Measurements from ENCODE around the gene C17orf67. TPM values are rescaled to one million over a fixed set of nuclear protein-coding genes. Genes with fewer than 3 reads are reported as not detected.
"Not testable (repeated sequence)": the region's sequence is repeated elsewhere in the genome, so short reads cannot be mapped to it uniquely, and the experiment has no call there.

C17orf67 gene
- total and polyA plus RNA-seq, 5 donors from 2014 or later: 1.5 to 6.2 (median 2.2) TPM

- ATAC-seq (ENCODE audit: low read depth in 2 of 2): no peak
- Histone ChIP-seq H3K4me1 (ENCODE audit: control insufficient read depth, insufficient read depth, low read length, poor library complexity, severe bottlenecking) (no peaks in the 10 kb centered on the region), H3K4me3 (ENCODE audit: low read depth, low read length) (no peak overlapping the region), H3K27ac (ENCODE audit: insufficient read depth, low read length, poor library complexity, severe bottlenecking) (no peak overlapping the region), H3K36me3 (ENCODE audit: control insufficient read depth, insufficient read depth, low read length) (no peaks in the 10 kb centered on the region), H3K9me3 (ENCODE audit: control insufficient read depth in 2 of 2, low read length in 2 of 2) (no peaks in the 10 kb centered on the region), H3K27me3 (ENCODE audit: control insufficient read depth, insufficient read depth, low read length) (peaks cover 5% of the 10 kb centered on the region)
- Mint-ChIP-seq H3K4me3 (no peak overlapping the region), H3K27ac (no peak overlapping the region), H3K4me1 (peaks cover 0 to under 1% (median 0%) of the 10 kb centered on the region in 4 donors), H3K27me3 (no peaks in the 10 kb centered on the region), H3K36me3 (no peaks in the 10 kb centered on the region), H3K9me3 (no peaks in the 10 kb centered on the region)
- DNase-seq: no peak
Measured at GRCh38 chr17:56771563-56771962, 62.2 kb downstream of the C17orf67 start.

DNA sequence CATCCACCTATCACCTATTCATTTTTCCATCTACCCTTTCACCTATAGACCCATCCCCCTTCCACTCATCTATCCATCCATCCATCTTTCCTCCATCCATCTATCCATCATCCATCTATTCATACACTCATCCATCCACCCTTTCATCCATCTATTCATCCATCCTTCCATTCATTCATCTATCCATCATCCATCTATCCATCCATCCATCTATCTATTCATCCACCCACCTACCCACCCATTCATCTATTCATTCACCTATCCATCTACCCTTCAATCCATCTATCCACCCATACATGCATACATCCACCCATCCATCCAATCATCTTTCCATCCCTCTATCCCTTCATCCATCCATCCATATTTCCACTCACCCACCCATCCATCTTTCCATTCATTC is 63.3 kb downstream of the C17orf67 start:
- no peak for DNase-seq
- no peaks in the 10 kb centered on the region for H3K27me3 Mint-ChIP-seq
- H3K4me3 ChIP-seq (ENCODE audit: low read depth, low read length): no peak overlapping the region
- H3K4me3 Mint-ChIP-seq: no peak overlapping the region
- H3K9me3 ChIP-seq (ENCODE audit: control insufficient read depth in 2 of 2, low read length in 2 of 2): no peaks in the 10 kb centered on the region
- H3K27ac Mint-ChIP-seq: no peak overlapping the region
- no peaks in the 10 kb centered on the region for H3K4me1 Mint-ChIP-seq
- H3K9me3 Mint-ChIP-seq: peaks cover 0 to 2% (median 0%) of the 10 kb centered on the region in 7 donors
- no peak overlapping the region for H3K27ac ChIP-seq (ENCODE audit: insufficient read depth, low read length, poor library complexity, severe bottlenecking)
- H3K36me3 ChIP-seq (ENCODE audit: control insufficient read depth, insufficient read depth, low read length): no peaks in the 10 kb centered on the region
- no peak for ATAC-seq (ENCODE audit: low read depth in 2 of 2)
- H3K36me3 Mint-ChIP-seq: no peaks in the 10 kb centered on the region
- H3K27me3 ChIP-seq (ENCODE audit: control insufficient read depth, insufficient read depth, low read length): peaks cover 5% of the 10 kb centered on the region
- H3K4me1 ChIP-seq (ENCODE audit: control insufficient read depth, insufficient read depth, low read length, poor library complexity, severe bottlenecking): no peaks in the 10 kb centered on the region

- peak overlapping the region in 1 of 3 donors; percentile 65 for H3K27ac Mint-ChIP-seq
- no peaks in the 10 kb centered on the region for H3K36me3 Mint-ChIP-seq
- Histone ChIP-seq H3K4me3 (ENCODE audit: low read depth, low read length) (no peak overlapping the region), H3K27me3 (ENCODE audit: control insufficient read depth, insufficient read depth, low read length) (no peaks in the 10 kb centered on the region), H3K4me1 (ENCODE audit: control insufficient read depth, insufficient read depth, low read length, poor library complexity, severe bottlenecking) (peaks cover 28% of the 10 kb centered on the region), H3K27ac (ENCODE audit: insufficient read depth, low read length, poor library complexity, severe bottlenecking) (no peak overlapping the region), H3K36me3 (ENCODE audit: control insufficient read depth, insufficient read depth, low read length) (no peaks in the 10 kb centered on the region), H3K9me3 (ENCODE audit: control insufficient read depth in 2 of 2, low read length in 2 of 2) (no peaks in the 10 kb centered on the region)
- peaks cover 6% of the 10 kb centered on the region for H3K27me3 Mint-ChIP-seq
- H3K4me1 Mint-ChIP-seq: peaks cover 9 to 38% (median 13%) of the 10 kb centered on the region in 4 donors
- no peak overlapping the region for H3K4me3 Mint-ChIP-seq
- DNase-seq: no peak
- H3K9me3 Mint-ChIP-seq: peaks cover 0 to 2% (median 0%) of the 10 kb centered on the region in 7 donors
- ATAC-seq (ENCODE audit: low read depth in 2 of 2): no peak
Measured at GRCh38 chr17:56765449-56765848, 68.3 kb downstream of the C17orf67 start.

DNA sequence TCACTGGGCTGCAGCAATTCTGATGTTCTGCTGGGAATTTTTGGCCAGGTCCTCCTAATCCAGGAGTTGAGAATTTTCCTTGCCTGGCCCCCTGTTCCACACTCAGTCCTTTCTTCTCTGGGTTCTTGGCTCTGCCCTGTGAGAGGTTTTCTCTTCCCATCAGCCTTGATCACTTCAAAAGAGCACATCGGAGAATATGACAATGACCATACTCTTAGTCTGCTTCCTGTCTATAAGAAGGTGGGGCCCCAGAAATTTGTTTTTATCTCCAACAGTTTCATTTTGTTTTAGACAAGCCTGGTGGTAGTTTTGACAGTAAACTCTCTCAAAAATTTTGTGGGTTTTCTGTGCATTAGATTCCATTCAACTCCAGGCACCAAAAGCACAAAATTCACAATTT is 70.7 kb downstream of the C17orf67 start:
- H3K27ac ChIP-seq (ENCODE audit: insufficient read depth, low read length, poor library complexity, severe bottlenecking): peak overlapping the region; percentile 20
- peak overlapping the region; percentile 45 for H3K4me3 ChIP-seq (ENCODE audit: low read depth, low read length)
- Mint-ChIP-seq H3K9me3 (peaks cover 0 to 2% (median 0%) of the 10 kb centered on the region in 7 donors), H3K27me3 (peaks cover 6% of the 10 kb centered on the region), H3K36me3 (no peaks in the 10 kb centered on the region), H3K4me3 (peak overlapping the region; percentile 8 to 73 (median 71)), H3K27ac (peak overlapping the region; percentile 87 to 91 (median 89)), H3K4me1 (peaks cover 9 to 44% (median 15%) of the 10 kb centered on the region in 4 donors)
- H3K9me3 ChIP-seq (ENCODE audit: control insufficient read depth in 2 of 2, low read length in 2 of 2): no peaks in the 10 kb centered on the region
- DNase-seq (peak in 2 of 3 donors; percentile 32 to 86), ATAC-seq (ENCODE audit: low read depth in 2 of 2) (peak; percentile 83 to 90)
- H3K4me1 ChIP-seq (ENCODE audit: control insufficient read depth, insufficient read depth, low read length, poor library complexity, severe bottlenecking): peaks cover 28% of the 10 kb centered on the region
- no peaks in the 10 kb centered on the region for H3K36me3 ChIP-seq (ENCODE audit: control insufficient read depth, insufficient read depth, low read length)
- no peaks in the 10 kb centered on the region for H3K27me3 ChIP-seq (ENCODE audit: control insufficient read depth, insufficient read depth, low read length)

- H3K27ac ChIP-seq (ENCODE audit: insufficient read depth, low read length, poor library complexity, severe bottlenecking): no peak overlapping the region
- Mint-ChIP-seq H3K4me1 (peaks cover 9 to 47% (median 17%) of the 10 kb centered on the region in 4 donors), H3K4me3 (peak overlapping the region; percentile 13 to 73 (median 52)), H3K36me3 (no peaks in the 10 kb centered on the region), H3K27ac (peak overlapping the region; percentile 87 to 91 (median 89)), H3K9me3 (peaks cover 0 to 2% (median 0%) of the 10 kb centered on the region in 7 donors), H3K27me3 (peaks cover 6% of the 10 kb centered on the region)
- peak overlapping the region; percentile 45 for H3K4me3 ChIP-seq (ENCODE audit: low read depth, low read length)
- no peaks in the 10 kb centered on the region for H3K36me3 ChIP-seq (ENCODE audit: control insufficient read depth, insufficient read depth, low read length)
- peaks cover 28% of the 10 kb centered on the region for H3K4me1 ChIP-seq (ENCODE audit: control insufficient read depth, insufficient read depth, low read length, poor library complexity, severe bottlenecking)
- H3K27me3 ChIP-seq (ENCODE audit: control insufficient read depth, insufficient read depth, low read length): no peaks in the 10 kb centered on the region
- DNase-seq (no peak), ATAC-seq (ENCODE audit: low read depth in 2 of 2) (no peak)
- H3K9me3 ChIP-seq (ENCODE audit: control insufficient read depth in 2 of 2, low read length in 2 of 2): no peaks in the 10 kb centered on the region
Measured at GRCh38 chr17:56762144-56762543, 71.6 kb downstream of the C17orf67 start.

GRCh38 chr17:56761387-56761786 is 72.3 kb downstream of the C17orf67 start:
- H3K36me3 ChIP-seq (ENCODE audit: control insufficient read depth, insufficient read depth, low read length): no peaks in the 10 kb centered on the region
- Mint-ChIP-seq H3K4me1 (peaks cover 9 to 54% (median 19%) of the 10 kb centered on the region in 4 donors), H3K27me3 (peaks cover 6% of the 10 kb centered on the region), H3K9me3 (peaks cover 0 to 2% (median 0%) of the 10 kb centered on the region in 7 donors), H3K4me3 (peak overlapping the region in 1 of 4 donors; percentile 69), H3K36me3 (no peaks in the 10 kb centered on the region), H3K27ac (peak overlapping the region in 2 of 3 donors; percentile 34 to 87)
- no peaks in the 10 kb centered on the region for H3K9me3 ChIP-seq (ENCODE audit: control insufficient read depth in 2 of 2, low read length in 2 of 2)
- no peak for DNase-seq
- no peak for ATAC-seq (ENCODE audit: low read depth in 2 of 2)
- H3K4me3 ChIP-seq (ENCODE audit: low read depth, low read length): no peak overlapping the region
- H3K4me1 ChIP-seq (ENCODE audit: control insufficient read depth, insufficient read depth, low read length, poor library complexity, severe bottlenecking): peaks cover 28% of the 10 kb centered on the region
- no peaks in the 10 kb centered on the region for H3K27me3 ChIP-seq (ENCODE audit: control insufficient read depth, insufficient read depth, low read length)
- no peak overlapping the region for H3K27ac ChIP-seq (ENCODE audit: insufficient read depth, low read length, poor library complexity, severe bottlenecking)

- not testable (repeated sequence) for H3K36me3 Mint-ChIP-seq; H3K9me3 Mint-ChIP-seq; H3K27me3 ChIP-seq (ENCODE audit: control insufficient read depth, insufficient read depth, low read length); H3K4me3 Mint-ChIP-seq; H3K27ac ChIP-seq (ENCODE audit: insufficient read depth, low read length, poor library complexity, severe bottlenecking); H3K27me3 Mint-ChIP-seq; ATAC-seq (ENCODE audit: low read depth in 2 of 2); H3K9me3 ChIP-seq (ENCODE audit: control insufficient read depth in 2 of 2, low read length in 2 of 2); H3K4me3 ChIP-seq (ENCODE audit: low read depth, low read length); DNase-seq; H3K36me3 ChIP-seq (ENCODE audit: control insufficient read depth, insufficient read depth, low read length)
- Mint-ChIP-seq H3K4me1 (peaks cover 9 to 67% (median 19%) of the 10 kb centered on the region in 4 donors), H3K27ac (peak overlapping the region in 1 of 3 donors; percentile 31)
- H3K4me1 ChIP-seq (ENCODE audit: control insufficient read depth, insufficient read depth, low read length, poor library complexity, severe bottlenecking): peaks cover 29% of the 10 kb centered on the region
Measured at GRCh38 chr17:56757611-56758010, 76.1 kb downstream of the C17orf67 start.

- peak overlapping the region in 2 of 3 donors; percentile 22 to 53 for H3K27ac Mint-ChIP-seq
- H3K4me3 Mint-ChIP-seq: peak overlapping the region in 1 of 4 donors; percentile 17
- peak; percentile 58 to 77 for ATAC-seq (ENCODE audit: low read depth in 2 of 2)
Measured at GRCh38 chr17:56756536-56756935, 77.2 kb downstream of the C17orf67 start.

More at GRCh38 chr17:56756536-56756935, 77.2 kb downstream of the C17orf67 start:
- Mint-ChIP-seq H3K9me3 (no peaks in the 10 kb centered on the region), H3K27me3 (peaks cover 6% of the 10 kb centered on the region), H3K36me3 (no peaks in the 10 kb centered on the region), H3K4me1 (peaks cover 6 to 69% (median 18%) of the 10 kb centered on the region in 4 donors)
- Histone ChIP-seq H3K36me3 (ENCODE audit: control insufficient read depth, insufficient read depth, low read length) (no peaks in the 10 kb centered on the region), H3K9me3 (ENCODE audit: control insufficient read depth in 2 of 2, low read length in 2 of 2) (no peaks in the 10 kb centered on the region), H3K27me3 (ENCODE audit: control insufficient read depth, insufficient read depth, low read length) (no peaks in the 10 kb centered on the region), H3K4me3 (ENCODE audit: low read depth, low read length) (no peak overlapping the region), H3K4me1 (ENCODE audit: control insufficient read depth, insufficient read depth, low read length, poor library complexity, severe bottlenecking) (peaks cover 33% of the 10 kb centered on the region), H3K27ac (ENCODE audit: insufficient read depth, low read length, poor library complexity, severe bottlenecking) (no peak overlapping the region)
- DNase-seq: no peak

All from CD4-positive, CD25-positive, alpha-beta regulatory T cell (primary cell).